Type B pancreatic cell (in vitro differentiated cells): ENCODE measurements around the gene ERC2. TPM values are rescaled to one million over a fixed set of nuclear protein-coding genes. Genes with fewer than 3 reads are reported as not detected.

Source experiments
- DNase-seq: peaks from one replicate; pipeline ENCODE4 v3.0.0; 2021; ENCODE audit warnings: mixed read lengths; ENCODE audit not compliant: unreplicated experiment; ENCODE audit errors: extremely low spot score
- H3K27ac Mint-ChIP-seq: 2 replicates; pipeline ENCODE4 v1.8.0; 2021; ENCODE audit warnings: mild to moderate bottlenecking, mixed read lengths
- H3K27me3 Mint-ChIP-seq: 2 replicates; pipeline ENCODE4 v1.8.0; 2021; ENCODE audit warnings: mixed read lengths
- H3K36me3 Mint-ChIP-seq: 2 replicates; pipeline ENCODE4 v1.8.0; 2021; ENCODE audit warnings: mixed read lengths
- H3K4me1 Mint-ChIP-seq: one replicate; pipeline ENCODE4 v1.8.0; 2021; ENCODE audit warnings: mixed read lengths; ENCODE audit not compliant: unreplicated experiment
- H3K4me3 Mint-ChIP-seq: 2 replicates; pipeline ENCODE4 v1.8.0; 2021; ENCODE audit warnings: mild to moderate bottlenecking, mixed read lengths
- H3K9me3 Mint-ChIP-seq: 2 replicates; pipeline ENCODE4 v1.8.0; 2021; ENCODE audit warnings: mixed read lengths
- total RNA-seq: library from RNA; stranded (reverse); gene quantifications from 2 replicates; pipeline ENCODE4 v1.2.1, GENCODE V29; 2021; ENCODE audit warnings: low replicate concordance
- TF ChIP-seq, protein P1 (sequence below): fragments of 200-600 bp; sonication (generic); conservative IDR thresholded peaks from 2 replicates; pipeline ENCODE4 v1.5.0; 2021; ENCODE audit warnings: antibody characterized with exemption, mild to moderate bottlenecking

Gene ERC2
- total RNA-seq, 1 donor from 2014 or later, result 6.1 TPM

DNA sequence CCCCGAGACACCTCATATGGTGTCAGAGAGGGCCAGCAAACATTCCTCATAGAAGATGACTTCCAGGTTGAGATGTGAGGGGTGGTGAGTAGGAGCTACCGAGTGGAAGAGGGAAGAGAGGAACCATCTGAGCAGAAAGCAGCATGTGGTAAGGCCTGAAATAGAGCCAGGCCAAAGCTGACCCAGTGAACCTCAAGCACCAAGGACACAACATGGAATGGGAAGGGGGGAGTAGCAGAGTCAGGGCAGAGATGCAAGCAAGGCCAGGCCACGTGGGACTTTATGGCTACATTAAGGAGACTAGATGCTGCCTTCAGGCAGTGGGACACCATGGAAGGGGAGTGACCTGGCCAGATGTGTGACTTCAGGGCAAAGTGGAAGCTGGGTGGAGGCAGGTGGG lies 942.8 kb downstream of the ERC2 start:
- Mint-ChIP-seq H3K27ac (no peak overlapping the region), H3K4me3 (no peak overlapping the region), H3K27me3 (peaks cover 15% of the 10 kb centered on the region), H3K36me3 (peaks cover 4% of the 10 kb centered on the region), H3K4me1 (peaks cover 49% of the 10 kb centered on the region), H3K9me3 (peaks cover 8% of the 10 kb centered on the region)
- DNase-seq, result no peak
- TF ChIP-seq, protein P1, sequence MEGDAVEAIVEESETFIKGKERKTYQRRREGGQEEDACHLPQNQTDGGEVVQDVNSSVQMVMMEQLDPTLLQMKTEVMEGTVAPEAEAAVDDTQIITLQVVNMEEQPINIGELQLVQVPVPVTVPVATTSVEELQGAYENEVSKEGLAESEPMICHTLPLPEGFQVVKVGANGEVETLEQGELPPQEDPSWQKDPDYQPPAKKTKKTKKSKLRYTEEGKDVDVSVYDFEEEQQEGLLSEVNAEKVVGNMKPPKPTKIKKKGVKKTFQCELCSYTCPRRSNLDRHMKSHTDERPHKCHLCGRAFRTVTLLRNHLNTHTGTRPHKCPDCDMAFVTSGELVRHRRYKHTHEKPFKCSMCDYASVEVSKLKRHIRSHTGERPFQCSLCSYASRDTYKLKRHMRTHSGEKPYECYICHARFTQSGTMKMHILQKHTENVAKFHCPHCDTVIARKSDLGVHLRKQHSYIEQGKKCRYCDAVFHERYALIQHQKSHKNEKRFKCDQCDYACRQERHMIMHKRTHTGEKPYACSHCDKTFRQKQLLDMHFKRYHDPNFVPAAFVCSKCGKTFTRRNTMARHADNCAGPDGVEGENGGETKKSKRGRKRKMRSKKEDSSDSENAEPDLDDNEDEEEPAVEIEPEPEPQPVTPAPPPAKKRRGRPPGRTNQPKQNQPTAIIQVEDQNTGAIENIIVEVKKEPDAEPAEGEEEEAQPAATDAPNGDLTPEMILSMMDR, result no peak

DNA sequence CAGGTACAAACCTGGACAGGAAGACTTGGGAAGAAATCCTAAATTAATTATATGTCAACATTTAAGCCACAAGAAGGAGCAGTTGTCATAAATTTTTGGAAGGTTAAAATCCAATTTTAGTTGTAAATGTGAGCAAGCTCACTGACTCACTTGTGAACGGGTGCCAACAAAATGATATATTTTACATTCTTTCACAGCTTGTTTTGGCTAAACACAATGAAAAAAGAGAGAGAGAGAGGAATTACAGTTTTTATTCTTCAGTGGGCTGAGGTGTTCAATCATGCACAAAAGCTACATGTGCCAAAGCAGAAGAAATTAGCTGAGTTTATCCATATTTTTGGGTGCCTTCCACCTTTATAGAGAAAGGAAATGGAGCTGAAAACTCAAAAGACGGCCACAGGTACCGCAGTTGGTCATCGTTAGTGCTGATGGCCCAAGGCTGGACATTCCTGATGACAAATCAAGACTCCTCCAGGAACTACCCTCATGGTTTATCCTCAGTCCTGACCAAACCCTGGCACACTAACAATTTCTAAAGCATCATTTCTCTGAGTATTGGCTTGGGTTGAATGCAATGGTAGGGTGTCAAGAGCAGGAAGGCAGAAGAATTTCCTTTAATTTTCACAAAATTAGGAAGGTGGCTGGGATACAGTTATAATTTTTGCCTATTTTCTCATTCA lies 943.6 kb downstream of the ERC2 start:
- H3K4me3 Mint-ChIP-seq, result no peak overlapping the region
- H3K27me3 Mint-ChIP-seq, result peaks cover 15% of the 10 kb centered on the region
- peaks cover 49% of the 10 kb centered on the region for H3K4me1 Mint-ChIP-seq
- peaks cover 8% of the 10 kb centered on the region for H3K9me3 Mint-ChIP-seq
- DNase-seq, result no peak
- peaks cover 4% of the 10 kb centered on the region for H3K36me3 Mint-ChIP-seq
- no peak overlapping the region for H3K27ac Mint-ChIP-seq
- TF ChIP-seq, protein P1, result no peak

DNA sequence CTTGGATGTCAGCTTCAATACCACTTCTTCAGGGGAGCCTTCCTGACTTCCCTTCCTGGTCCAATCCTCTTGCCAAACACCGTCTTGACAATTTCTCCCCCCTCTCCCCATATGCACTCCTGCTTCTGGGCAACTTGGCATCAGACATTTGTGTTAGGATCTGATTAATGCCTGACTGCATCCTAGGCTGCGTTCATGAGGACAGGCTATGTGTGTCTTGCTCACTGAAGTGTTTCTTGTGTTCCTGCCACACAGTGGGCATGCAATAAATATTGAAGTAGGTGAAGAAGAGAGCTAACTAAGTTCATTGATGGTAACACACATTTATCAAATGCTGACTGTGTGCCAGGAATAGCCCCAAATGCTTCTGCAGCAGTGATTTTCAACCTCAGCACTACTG lies 944.8 kb downstream of the ERC2 start:
- Mint-ChIP-seq H3K4me3 (no peak overlapping the region), H3K9me3 (peaks cover 8% of the 10 kb centered on the region), H3K36me3 (peaks cover 4% of the 10 kb centered on the region), H3K4me1 (peaks cover 55% of the 10 kb centered on the region), H3K27ac (no peak overlapping the region), H3K27me3 (peaks cover 15% of the 10 kb centered on the region)
- TF ChIP-seq, protein P1, result no peak
- no peak for DNase-seq

DNA sequence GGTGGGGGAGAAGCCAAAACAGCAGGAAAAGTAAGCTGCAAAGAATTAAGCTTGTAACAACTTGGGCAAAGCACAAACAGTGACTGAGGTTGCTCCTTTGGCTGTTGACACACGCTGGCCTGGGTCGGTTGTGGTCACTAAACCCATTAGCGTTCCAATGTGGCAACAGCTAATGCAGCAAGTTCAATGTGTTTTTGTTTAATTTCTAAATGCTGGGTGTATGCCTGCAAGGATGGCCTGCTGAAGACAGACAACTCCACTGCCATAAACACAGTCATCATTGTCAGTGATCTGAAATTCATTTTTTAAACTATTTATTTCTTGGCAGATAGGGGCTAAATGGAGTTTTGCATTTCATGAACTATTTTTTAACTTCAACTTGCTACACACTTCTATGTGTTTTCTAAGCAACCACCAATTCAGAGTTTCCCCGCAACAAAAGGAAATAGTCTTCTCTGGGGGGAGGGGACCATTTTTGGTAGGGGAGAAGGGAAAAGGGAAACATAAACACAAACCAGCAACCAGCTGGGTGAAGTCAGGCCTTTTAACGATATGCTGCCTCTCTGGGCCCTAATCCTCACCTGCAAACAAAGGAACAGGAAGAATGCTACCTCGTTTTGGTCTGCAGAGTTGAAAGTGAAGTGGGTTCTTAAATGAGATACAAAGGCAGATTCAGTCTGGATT lies 946.4 kb downstream of the ERC2 start:
- DNase-seq, result no peak
- TF ChIP-seq, protein P1, result no peak
- H3K36me3 Mint-ChIP-seq, result no peaks in the 10 kb centered on the region
- H3K27ac Mint-ChIP-seq, result peak overlapping the region; percentile 48
- H3K27me3 Mint-ChIP-seq, result peaks cover 14% of the 10 kb centered on the region
- H3K4me3 Mint-ChIP-seq, result peak overlapping the region; percentile 10
- peaks cover 8% of the 10 kb centered on the region for H3K9me3 Mint-ChIP-seq
- peaks cover 58% of the 10 kb centered on the region for H3K4me1 Mint-ChIP-seq

DNA sequence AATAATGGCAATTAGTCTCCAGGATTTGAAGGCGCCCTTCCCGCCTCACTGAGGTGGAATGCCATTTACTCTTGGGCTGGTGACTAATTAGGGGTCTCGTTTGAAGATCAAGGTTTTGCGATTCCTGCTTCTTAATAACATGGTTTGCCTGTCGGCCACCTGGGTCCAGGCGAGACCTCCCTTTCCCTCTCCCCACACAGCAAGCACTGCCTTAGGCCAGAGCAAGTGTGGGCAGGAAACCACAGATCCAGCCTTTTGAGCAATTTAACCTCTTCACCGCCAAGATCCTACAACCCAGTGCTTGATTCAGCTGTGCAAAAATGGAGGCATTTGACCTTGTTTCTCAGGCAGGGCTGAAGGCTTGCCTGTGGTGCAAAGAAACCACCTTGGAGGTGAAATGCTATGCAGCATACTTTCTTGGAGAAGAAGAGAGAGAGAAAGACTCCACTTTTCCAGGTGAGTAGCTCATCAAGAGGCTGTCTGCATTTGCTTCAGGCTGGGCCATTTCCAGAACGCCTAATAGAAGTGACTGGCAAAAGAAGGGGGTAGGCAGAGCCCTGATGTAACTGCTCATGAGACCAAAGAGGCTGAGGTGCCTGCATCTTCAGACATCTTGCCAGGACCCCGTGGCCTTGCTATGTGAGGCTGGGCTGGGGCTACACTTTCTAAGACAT lies 947.1 kb downstream of the ERC2 start:
- H3K36me3 Mint-ChIP-seq, result no peaks in the 10 kb centered on the region
- H3K27ac Mint-ChIP-seq, result peak overlapping the region; percentile 53
- no peak for DNase-seq
- H3K4me3 Mint-ChIP-seq, result peak overlapping the region; percentile 10
- H3K4me1 Mint-ChIP-seq, result peaks cover 58% of the 10 kb centered on the region
- H3K27me3 Mint-ChIP-seq, result peaks cover 14% of the 10 kb centered on the region
- TF ChIP-seq, protein P1, result no peak
- peaks cover 8% of the 10 kb centered on the region for H3K9me3 Mint-ChIP-seq
